HEK293 (cell line): Measurements from ENCODE around the gene PDE11A.
A peak's percentile ranks its signal among the peaks of the same experiment; 100 is the strongest.

Experiments used
- CTCF ChIA-PET: fragments of 350-600 bp; formaldehyde crosslinking; extraction: SDS; loops from one replicate; lab custom pipeline; 2021; ENCODE audit warnings: antibody characterized with exemption; lab: Yijun Ruan, JAX
- POLR2A ChIA-PET: fragments of 300-600 bp; formaldehyde crosslinking; extraction: SDS; loops from one replicate; lab custom pipeline; 2020; ENCODE audit warnings: antibody characterized with exemption, inconsistent platforms; lab: Yijun Ruan, JAX
- H3K27ac ChIP-seq: fragments of 200-500 bp; sonication (Bioruptor generic); 2 replicates; pipeline ENCODE4 v1.5.1; 2014; ENCODE audit warnings: low read depth, low read length, control low read depth, inconsistent platforms; ENCODE audit errors: extremely low read depth
- H3K36me3 ChIP-seq, 2 experiments: fragments of 200-500 bp in 1 of 2; sonication (Bioruptor generic) in 1 of 2; 1 replicate in 1 of 2; 2 replicates in 1 of 2; pipeline ENCODE4 v1.5.1; 2014 to 2017; ENCODE audit warnings: inconsistent platforms in 2 of 2, low read length in 2 of 2; ENCODE audit not compliant: control insufficient read depth in 2 of 2, insufficient read depth in 1 of 2
- H3K4me1 ChIP-seq: fragments of 200-500 bp; sonication (Bioruptor generic); 2 replicates; pipeline ENCODE4 v1.5.1; 2014; ENCODE audit warnings: mild to moderate bottlenecking, low read length, inconsistent platforms; ENCODE audit not compliant: control insufficient read depth, insufficient read depth
- H3K4me3 ChIP-seq: 2 replicates; pipeline ENCODE4 v1.5.1; 2011; ENCODE audit warnings: low read depth, mild to moderate bottlenecking, control low read depth, low read length, moderate library complexity
- H3K9me3 ChIP-seq: fragments of 200-500 bp; sonication (Bioruptor generic); 2 replicates; pipeline ENCODE4 v1.5.1; 2014; ENCODE audit warnings: low read depth, low read length, inconsistent platforms; ENCODE audit not compliant: control insufficient read depth, insufficient read depth
- BCL11A ChIP-seq: fragments of 450-650 bp; formaldehyde crosslinking; IDR thresholded peaks from 2 replicates; pipeline ENCODE4 v1.5.1; 2016; ENCODE audit warnings: low read depth, missing biosample characterization, missing genetic modification characterization
- GLI4 ChIP-seq: fragments of 450-650 bp; formaldehyde crosslinking; IDR thresholded peaks from 2 replicates; pipeline ENCODE4 v1.5.1; 2016; ENCODE audit warnings: missing biosample characterization, missing genetic modification characterization
- PRDM1 ChIP-seq: fragments of 450-650 bp; formaldehyde crosslinking; IDR thresholded peaks from 2 replicates; pipeline ENCODE4; 2016; ENCODE audit warnings: missing biosample characterization, missing genetic modification characterization
- RBAK ChIP-seq: fragments of 450-650 bp; formaldehyde crosslinking; IDR thresholded peaks from 2 replicates; pipeline ENCODE4 v1.5.1; 2016; ENCODE audit warnings: missing biosample characterization, missing genetic modification characterization
- SP7 ChIP-seq: fragments of 450-650 bp; formaldehyde crosslinking; IDR thresholded peaks from 2 replicates; pipeline ENCODE4 v1.5.1; 2016; ENCODE audit warnings: missing biosample characterization, missing genetic modification characterization
- ZBTB21 ChIP-seq: fragments of 450-650 bp; formaldehyde crosslinking; IDR thresholded peaks from 2 replicates; pipeline ENCODE4 v1.5.1; 2017; ENCODE audit warnings: missing biosample characterization, missing genetic modification characterization
- ZBTB8A ChIP-seq: fragments of 450-650 bp; formaldehyde crosslinking; IDR thresholded peaks from 2 replicates; pipeline ENCODE4 v1.5.1; 2016; ENCODE audit warnings: missing biosample characterization, missing genetic modification characterization
- ZEB2 ChIP-seq: fragments of 450-650 bp; formaldehyde crosslinking; IDR thresholded peaks from 2 replicates; pipeline ENCODE4 v1.5.1; 2016; ENCODE audit warnings: missing biosample characterization, missing genetic modification characterization
- ZNF354C ChIP-seq: fragments of 450-650 bp; formaldehyde crosslinking; IDR thresholded peaks from 2 replicates; pipeline ENCODE4 v1.5.1; 2016; ENCODE audit warnings: missing biosample characterization, missing genetic modification characterization, low read depth, borderline replicate concordance
- ZNF501 ChIP-seq: fragments of 450-650 bp; formaldehyde crosslinking; IDR thresholded peaks from 2 replicates; pipeline ENCODE4 v1.5.1; 2016; ENCODE audit warnings: missing biosample characterization, missing genetic modification characterization
- ZNF747 ChIP-seq: fragments of 450-650 bp; formaldehyde crosslinking; IDR thresholded peaks from 2 replicates; pipeline ENCODE4 v1.5.1; 2016; ENCODE audit warnings: missing biosample characterization, missing genetic modification characterization
- ZNF776 ChIP-seq: fragments of 450-650 bp; formaldehyde crosslinking; IDR thresholded peaks from 2 replicates; pipeline ENCODE4 v1.5.0; 2017; ENCODE audit warnings: missing biosample characterization, missing genetic modification characterization, borderline replicate concordance
- ZNF830 ChIP-seq: fragments of 450-650 bp; IDR thresholded peaks from 2 replicates; pipeline ENCODE4 v1.5.0; 2018; ENCODE audit warnings: missing biosample characterization, missing genetic modification characterization, low read depth, mild to moderate bottlenecking, moderate library complexity
- TF ChIP-seq, protein P1 (sequence below): fragments of 450-650 bp; formaldehyde crosslinking; optimal IDR thresholded peaks from 2 replicates; pipeline ENCODE3; 2016; ENCODE audit warnings: missing biosample characterization, mild to moderate bottlenecking, missing genetic modification characterization
- TF ChIP-seq, protein P2 (sequence below): fragments of 450-650 bp; formaldehyde crosslinking; IDR thresholded peaks from 2 replicates; pipeline ENCODE4 v1.5.1; 2016; ENCODE audit warnings: missing biosample characterization, missing genetic modification characterization
- TF ChIP-seq, protein P3 (sequence below): fragments of 450-650 bp; formaldehyde crosslinking; IDR thresholded peaks from 2 replicates; pipeline ENCODE4 v1.5.1; 2016; ENCODE audit warnings: missing biosample characterization, missing genetic modification characterization
- TF ChIP-seq, protein P4 (sequence below): fragments of 450-650 bp; formaldehyde crosslinking; IDR thresholded peaks from 2 replicates; pipeline ENCODE4 v1.5.1; 2016; ENCODE audit warnings: missing biosample characterization, missing genetic modification characterization

Gene PDE11A

DNA sequence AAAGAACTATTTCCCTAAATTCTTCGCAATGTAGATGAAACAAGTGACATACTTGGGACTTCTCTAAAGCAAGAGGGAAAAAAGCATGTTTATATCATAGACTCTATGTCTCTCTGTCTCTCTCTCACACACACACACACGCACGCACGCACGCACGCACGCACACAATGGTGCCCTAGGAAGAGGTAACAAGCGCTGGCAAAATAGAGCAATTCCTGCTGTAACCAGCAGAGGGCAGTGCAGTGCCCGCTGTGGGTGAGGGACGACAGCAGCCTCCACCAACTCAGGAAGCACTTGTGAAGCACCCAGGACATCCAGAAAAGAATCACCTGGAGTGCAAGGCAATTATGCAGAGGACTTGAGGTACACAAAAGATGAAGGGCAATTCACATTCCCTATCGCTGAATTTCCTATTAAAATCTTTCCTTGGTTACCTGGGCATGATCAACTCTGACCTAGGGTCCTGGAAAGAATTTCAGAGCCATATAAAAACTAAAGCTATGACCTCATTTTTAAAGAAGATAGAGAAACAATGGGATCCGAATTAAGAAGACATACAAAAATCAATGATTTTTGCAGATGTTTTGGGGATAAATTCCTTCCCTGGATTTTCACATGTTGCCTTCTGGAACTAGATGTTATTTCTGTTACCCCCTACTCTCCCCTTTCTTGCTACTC, 166.4 kb downstream of the PDE11A start (continued):
- TF ChIP-seq, protein P1, sequence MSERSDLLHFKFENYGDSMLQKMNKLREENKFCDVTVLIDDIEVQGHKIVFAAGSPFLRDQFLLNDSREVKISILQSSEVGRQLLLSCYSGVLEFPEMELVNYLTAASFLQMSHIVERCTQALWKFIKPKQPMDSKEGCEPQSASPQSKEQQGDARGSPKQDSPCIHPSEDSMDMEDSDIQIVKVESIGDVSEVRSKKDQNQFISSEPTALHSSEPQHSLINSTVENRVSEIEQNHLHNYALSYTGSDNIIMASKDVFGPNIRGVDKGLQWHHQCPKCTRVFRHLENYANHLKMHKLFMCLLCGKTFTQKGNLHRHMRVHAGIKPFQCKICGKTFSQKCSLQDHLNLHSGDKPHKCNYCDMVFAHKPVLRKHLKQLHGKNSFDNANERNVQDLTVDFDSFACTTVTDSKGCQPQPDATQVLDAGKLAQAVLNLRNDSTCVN (tag by site-specific recombination) = peak; percentile 33
- no peak for TF ChIP-seq GLI4 (tag by site-specific recombination)
- TF ChIP-seq SP7 (tag by site-specific recombination) = no peak
- TF ChIP-seq ZNF830 (tag by site-specific recombination) = no peak
- TF ChIP-seq, protein P2, sequence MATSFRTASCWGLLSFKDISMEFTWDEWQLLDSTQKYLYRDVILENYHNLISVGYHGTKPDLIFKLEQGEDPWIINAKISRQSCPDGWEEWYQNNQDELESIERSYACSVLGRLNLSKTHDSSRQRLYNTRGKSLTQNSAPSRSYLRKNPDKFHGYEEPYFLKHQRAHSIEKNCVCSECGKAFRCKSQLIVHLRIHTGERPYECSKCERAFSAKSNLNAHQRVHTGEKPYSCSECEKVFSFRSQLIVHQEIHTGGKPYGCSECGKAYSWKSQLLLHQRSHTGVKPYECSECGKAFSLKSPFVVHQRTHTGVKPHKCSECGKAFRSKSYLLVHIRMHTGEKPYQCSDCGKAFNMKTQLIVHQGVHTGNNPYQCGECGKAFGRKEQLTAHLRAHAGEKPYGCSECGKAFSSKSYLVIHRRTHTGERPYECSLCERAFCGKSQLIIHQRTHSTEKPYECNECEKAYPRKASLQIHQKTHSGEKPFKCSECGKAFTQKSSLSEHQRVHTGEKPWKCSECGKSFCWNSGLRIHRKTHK (tag by site-specific recombination) = no peak

DNA sequence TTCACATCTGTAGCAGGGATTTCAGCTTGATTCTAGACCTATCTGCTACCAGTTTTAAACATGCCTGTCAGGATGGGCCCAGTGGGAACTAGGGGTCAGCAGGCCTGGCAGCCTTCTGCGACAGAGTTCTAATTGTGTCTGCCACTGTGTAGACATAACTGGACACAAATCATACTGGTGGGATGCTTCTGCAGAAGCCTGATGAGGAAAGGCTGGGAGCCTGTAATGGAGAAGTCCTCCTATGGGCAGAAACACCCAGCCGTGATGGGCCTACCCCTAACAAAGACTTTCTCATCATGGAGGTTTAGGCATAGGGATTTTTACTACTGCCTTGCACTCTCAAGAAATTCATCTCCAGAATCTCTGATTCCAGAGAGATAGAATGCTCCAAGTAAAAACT, 166.9 kb downstream of the PDE11A start:
- H3K27ac ChIP-seq = no peak overlapping the region
- no peaks in the 10 kb centered on the region for H3K4me1 ChIP-seq

DNA sequence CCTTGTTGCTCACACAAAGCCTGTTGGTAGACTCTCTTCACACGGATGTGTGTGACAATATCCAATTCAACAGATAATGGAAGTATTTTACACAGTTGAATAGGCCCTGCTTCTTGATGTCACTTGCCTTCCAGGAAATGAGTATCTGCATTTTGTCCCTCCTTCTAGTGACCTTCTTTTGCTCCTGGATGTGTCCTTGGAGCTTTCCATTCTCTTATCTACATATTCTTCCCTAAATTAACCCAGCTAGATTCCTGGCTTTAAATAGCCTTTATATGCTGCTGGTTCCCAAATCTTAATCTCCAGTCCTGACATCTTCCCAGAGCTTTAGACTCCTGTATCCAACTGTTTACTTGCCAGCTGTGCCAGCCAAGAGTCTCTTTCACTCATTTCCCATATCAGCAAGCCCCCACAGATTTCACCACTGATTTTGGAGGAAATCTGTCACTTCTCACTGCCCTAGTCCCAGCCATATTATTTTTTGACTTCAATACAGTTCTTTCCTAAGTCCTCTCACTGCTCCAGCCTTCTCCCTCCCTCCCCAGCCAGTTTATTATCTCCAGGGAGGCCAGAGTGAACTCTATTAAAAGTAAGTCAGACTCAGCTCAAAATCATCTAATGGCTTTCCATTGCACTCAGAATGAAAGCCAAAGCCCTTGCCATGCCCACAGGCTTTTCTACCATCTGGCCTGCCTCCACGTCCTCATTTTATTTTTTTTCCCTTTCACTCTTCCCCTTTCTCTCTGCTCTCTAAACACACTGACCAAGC, 170.0 kb downstream of the PDE11A start:
- no peak overlapping the region for H3K4me3 ChIP-seq
- ChIA-PET CTCF (interaction anchor here (0.5 to 0.6 kb wide), 2 partner anchors 108 to 249 kb away, joined by 3 read pairs; no protein-coding TSS in a partner anchor), POLR2A (no interaction called here)
- H3K27ac ChIP-seq = no peak overlapping the region
- no peaks in the 10 kb centered on the region for H3K9me3 ChIP-seq
- no peaks in the 10 kb centered on the region for H3K4me1 ChIP-seq
- TF ChIP-seq ZNF747 (tag by site-specific recombination) (no peak), RBAK (no peak), ZBTB8A (no peak), ZEB2 (tag by site-specific recombination) (no peak), ZNF501 (no peak), PRDM1 (tag by site-specific recombination) (peak; percentile 63; the same call in 1 of the 2 replicates)
- TF ChIP-seq, protein P3, sequence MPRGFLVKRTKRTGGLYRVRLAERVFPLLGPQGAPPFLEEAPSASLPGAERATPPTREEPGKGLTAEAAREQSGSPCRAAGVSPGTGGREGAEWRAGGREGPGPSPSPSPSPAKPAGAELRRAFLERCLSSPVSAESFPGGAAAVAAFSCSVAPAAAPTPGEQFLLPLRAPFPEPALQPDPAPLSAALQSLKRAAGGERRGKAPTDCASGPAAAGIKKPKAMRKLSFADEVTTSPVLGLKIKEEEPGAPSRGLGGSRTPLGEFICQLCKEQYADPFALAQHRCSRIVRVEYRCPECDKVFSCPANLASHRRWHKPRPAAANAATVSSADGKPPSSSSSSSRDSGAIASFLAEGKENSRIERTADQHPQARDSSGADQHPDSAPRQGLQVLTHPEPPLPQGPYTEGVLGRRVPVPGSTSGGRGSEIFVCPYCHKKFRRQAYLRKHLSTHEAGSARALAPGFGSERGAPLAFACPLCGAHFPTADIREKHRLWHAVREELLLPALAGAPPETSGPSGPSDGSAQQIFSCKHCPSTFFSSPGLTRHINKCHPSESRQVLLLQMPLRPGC (tag by site-specific recombination) = no peak
- TF ChIP-seq, protein P4, sequence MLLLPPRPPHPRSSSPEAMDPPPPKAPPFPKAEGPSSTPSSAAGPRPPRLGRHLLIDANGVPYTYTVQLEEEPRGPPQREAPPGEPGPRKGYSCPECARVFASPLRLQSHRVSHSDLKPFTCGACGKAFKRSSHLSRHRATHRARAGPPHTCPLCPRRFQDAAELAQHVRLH (tag by site-specific recombination) = no peak
- no peaks in the 10 kb centered on the region for H3K36me3 ChIP-seq

More for the DNA sequence above, 166.9 kb downstream of the PDE11A start:
- ChIA-PET POLR2A (no interaction called here), CTCF (interaction anchor here (0.9 to 1.7 kb wide), 5 partner anchors 9 to 34 kb away, joined by 3 to 10 read pairs (median 7); no protein-coding TSS in a partner anchor)
- Histone ChIP-seq H3K36me3 (no peaks in the 10 kb centered on the region), H3K4me3 (no peak overlapping the region), H3K9me3 (no peaks in the 10 kb centered on the region)
- no peak for TF ChIP-seq ZNF776 (tag by site-specific recombination)
- TF ChIP-seq ZBTB21 (tag by site-specific recombination) = no peak
- TF ChIP-seq ZNF354C (tag by site-specific recombination) = no peak
- no peak for TF ChIP-seq BCL11A (tag by site-specific recombination)
